Kidney capillary endothelial cell (primary cell): ENCODE results near the gene BMI1.
A peak's percentile ranks its signal among the peaks of the same experiment; 100 is the strongest.

Experiments used
- DNase-seq: peaks from one replicate; pipeline ENCODE4 v3.0.0-alpha.2; 2018; ENCODE audit warnings: low spot score

Gene BMI1

GRCh38 chr10:22367471-22367870 is 46.6 kb downstream of the BMI1 start:
- DNase-seq = no peak

GRCh38 chr10:22368402-22368801 is 47.5 kb downstream of the BMI1 start:
- DNase-seq = no peak

- DNase-seq = no peak
These were observed 48.1 kb downstream of the BMI1 start for GRCh38 chr10:22368981-22369380.

- DNase-seq = peak; percentile 50
These were observed 48.7 kb downstream of the BMI1 start for GRCh38 chr10:22369434-22370072.

DNA sequence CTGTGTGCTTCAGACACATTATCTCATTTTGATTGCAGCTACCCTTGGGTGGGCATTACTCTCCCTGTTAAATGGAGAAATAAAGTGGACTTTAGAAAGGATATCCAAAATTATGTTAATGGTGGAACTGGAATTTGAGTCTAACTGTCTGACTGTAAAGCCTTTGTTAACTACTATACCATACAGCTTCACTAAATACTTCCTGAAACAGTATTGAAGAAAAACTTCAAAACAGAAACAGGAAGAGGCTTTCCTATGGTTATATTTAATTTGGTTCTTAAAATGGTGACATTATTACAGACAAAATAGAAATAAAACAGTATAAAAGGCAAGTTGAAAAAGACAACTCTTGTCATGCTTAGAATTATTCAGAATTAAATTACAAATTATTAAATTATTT is 49.4 kb downstream of the BMI1 start:
- peak; percentile 10 for DNase-seq

- DNase-seq = no peak
These were observed 51.4 kb downstream of the BMI1 start for GRCh38 chr10:22372298-22372697.

DNA sequence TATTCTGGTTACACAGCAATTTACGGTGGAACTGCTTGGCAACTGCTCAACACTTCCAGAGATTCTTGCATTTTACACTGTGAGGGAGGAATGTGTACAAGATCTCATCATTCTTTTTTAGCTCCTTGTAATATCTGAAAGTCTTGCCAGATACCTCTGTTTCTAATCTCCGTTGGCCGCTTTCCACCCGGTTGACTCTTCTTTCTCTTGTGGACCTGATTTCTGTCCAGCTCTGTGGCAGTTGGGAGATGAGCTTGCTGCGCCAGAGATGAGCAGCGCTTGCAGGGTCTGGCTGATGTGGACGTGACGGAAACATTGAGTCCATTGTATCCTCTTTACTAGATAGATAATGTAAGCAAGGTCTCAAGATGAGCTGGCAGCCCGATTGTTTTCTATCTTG is 52.0 kb downstream of the BMI1 start:
- no peak for DNase-seq

- DNase-seq = peak; percentile 44
These were observed 53.7 kb downstream of the BMI1 start for GRCh38 chr10:22374489-22375126.

DNA sequence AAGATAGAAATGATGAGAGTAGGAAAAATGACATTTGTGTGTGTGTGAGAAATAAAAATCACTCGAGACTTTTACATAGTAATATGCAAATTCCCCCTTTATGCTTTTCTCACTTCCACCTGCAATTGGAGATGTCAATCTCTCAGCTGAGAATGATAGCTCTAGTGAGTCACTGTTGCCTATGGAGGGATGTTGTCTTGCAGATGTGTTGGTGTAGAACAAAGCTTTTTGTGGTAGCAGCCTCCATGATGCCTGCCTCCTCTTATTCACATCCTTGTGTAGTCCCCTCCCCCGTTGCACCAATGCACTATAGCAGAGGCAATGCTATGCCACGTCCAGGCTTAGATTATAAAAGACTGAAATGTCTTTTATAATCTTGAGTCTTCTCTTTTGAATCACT is 58.2 kb downstream of the BMI1 start:
- DNase-seq = no peak
